NCI-H774 (cell line): ENCODE results near the gene DYNC1LI1.

Experiments
- DNase-seq: peaks from one replicate; lab custom pipeline; 2025; lab: John Stamatoyannopoulos, UW

DYNC1LI1 gene

DNA sequence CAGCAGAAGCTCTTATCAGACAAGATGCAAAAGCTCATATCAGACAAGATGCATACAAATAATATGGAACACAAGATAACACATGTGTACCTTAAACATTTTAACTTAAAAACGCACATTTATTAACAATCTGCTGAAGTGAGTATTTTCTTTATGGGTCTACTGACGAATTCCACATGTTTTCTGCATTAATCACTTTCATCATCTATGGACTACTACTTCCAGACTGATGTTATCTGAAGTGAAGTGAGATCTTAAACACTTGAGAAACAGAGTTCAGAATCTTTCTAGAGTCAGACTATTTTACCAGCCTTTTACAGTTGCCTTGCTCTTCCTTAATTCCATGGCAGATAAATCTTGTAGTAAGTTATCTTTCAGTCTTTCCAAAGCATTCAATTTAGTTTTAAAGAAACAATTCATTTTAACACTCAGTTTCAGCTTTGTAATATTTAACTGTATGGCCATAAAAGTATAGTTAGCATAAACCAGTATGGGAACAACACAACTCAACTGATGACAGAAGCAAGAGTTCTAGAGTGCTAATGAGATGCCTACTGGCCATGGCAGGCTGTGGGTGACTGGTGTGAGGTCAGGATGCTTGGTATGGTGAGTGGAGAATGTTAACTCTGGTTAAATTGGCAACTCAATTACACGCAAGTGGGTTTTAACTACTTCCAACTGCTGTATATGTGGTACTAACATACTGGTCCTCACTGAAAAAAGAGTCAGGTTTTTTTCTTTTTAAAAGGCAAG lies 77.8 kb downstream of the DYNC1LI1 start:
- DNase-seq = no peak

DNA sequence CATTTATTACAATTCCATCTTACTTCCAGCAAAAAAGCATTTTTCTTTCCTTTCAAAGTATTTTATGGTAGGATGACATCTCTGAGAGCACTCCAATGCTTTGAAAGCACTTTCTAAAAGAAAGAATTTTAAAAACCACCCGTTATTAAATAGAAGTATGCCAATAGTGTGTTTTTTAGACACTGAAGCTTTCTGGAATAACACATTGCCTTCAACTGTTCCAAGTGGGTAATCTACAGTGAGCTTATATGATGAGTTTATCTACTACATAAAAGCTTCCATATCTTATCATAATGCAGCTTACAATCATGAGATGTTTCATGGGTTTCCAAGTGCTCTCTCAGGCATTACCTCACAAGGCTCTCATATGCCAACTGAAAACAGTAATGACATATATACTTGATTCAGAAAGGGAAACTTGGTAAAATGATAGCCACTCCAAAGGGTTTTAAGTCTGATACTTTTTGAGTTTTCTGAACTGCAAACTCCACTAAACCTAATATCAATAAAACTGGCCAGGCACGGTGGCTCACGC lies 82.1 kb downstream of the DYNC1LI1 start:
- no peak for DNase-seq

DNA sequence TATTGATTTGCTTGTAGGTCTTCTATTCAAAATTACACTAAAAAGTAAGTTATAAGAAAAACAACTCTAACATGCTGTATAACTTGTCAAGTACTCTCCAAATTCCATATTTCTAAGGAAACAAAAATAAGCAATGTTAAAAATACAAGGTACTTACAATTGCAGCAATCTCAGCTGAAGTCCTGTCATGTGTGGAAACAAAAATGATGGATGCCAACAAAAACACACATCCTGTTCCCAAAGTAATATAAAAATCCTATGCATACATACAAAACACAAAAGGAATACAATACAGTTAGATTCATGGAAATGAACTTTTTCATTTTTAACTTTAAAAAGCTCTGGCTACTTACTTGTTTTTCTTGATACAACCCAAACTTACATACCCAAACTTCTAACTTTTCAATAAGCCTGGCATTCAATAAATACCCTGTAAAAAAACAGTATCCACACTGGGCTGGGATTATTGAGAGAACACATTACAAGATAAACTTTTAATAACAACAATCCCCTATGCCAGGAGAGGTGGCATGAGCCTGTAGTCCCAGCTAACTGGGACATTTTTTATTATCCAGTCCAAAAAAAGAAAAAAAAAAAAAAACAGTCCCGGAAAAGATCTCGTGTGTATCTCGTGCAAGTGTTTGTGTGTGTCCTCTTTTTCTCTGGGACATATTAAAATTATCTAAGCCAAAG lies 82.7 kb downstream of the DYNC1LI1 start:
- DNase-seq = no peak

- DNase-seq = no peak
Observed at GRCh38 chr3:32484436-32484835, 86.2 kb downstream of the DYNC1LI1 start.

DNA sequence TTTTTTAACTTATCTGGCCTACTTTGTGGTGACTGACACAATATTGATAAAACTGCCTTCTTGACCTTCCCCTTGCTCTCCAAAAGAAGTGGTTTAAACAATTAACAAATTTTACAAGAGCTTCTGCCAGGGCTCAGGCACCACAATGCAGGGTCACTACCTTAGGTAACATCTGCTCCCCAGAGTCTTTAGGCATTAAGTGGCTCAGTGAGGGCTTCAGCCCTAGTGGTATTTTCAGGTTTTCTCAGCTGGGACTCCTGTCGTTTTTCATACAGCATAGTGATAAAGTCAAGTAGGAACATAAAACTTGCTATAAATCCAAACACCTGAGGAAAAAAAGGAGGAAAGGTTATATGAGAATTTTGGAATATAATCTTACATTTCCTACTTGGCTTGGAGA lies 86.9 kb downstream of the DYNC1LI1 start:
- DNase-seq = no peak

DNA sequence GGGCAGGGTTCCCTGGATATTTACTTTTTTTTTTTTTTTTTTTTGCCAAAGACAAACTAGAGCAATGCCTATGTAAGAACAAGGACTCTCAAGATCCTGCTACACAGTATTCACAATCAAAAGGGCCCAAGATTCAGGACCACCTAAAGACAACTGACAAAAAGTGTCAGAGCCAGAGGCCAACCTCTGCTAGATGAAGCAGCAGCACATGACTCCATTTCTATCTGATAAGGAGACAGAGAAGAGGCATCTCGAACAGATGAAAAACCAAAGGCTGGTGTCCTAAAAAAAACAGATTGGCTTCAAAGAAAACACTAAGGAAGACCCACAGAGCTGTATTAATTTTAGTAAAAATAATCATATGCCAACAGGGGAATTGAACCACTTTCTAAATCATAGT lies 88.0 kb downstream of the DYNC1LI1 start:
- DNase-seq = no peak

DNA sequence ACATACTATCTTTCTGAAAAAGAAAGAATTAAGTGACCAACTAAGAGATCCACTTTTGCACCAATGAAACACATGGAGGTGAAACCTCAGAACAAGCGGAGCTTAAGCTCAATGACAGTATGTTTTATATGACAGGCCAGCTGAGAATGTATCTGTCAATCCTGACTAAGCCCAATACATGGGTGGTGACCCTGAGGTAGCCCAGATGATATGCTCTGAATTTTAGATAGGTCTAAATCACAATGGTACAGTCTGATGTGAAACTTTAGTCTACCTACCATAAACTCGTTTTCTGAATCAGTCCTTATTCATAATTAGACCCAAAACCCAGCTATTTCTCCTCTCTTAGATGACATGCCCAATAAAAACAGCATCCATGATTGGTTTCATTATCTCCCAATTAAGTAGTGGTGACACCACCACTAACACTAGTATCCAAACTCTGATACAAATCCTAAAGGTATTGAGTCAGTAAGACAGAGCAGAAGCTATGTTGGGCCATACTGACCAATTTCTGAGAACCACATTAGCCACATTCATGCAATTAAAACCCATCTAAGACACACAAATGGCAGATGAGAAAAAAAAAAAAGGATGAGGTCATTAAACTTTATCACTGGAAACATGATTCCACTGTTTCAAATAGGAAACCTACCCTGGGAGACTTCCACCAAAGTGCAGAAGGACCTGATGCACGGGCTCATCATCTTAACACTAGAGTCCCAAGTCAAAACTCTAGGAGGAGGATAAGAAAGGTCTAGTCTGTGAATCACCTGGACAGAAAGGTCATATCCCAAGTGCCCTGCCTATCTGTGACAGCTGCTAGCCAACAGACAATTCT lies 88.6 kb downstream of the DYNC1LI1 start:
- DNase-seq = no peak

- DNase-seq = no peak
Observed at GRCh38 chr3:32480604-32481003, 90.1 kb downstream of the DYNC1LI1 start.
